Hematopoietic multipotent progenitor cell treated with erythropoietin and hydrocortisone succinate and interleukin-3 and kit ligand, for 4 days (in vitro differentiated cells): ENCODE measurements around the gene NAV2.
"Not testable (repeated sequence)": the region's sequence is repeated elsewhere in the genome, so short reads cannot be mapped to it uniquely, and the experiment has no call there.

Source experiments
- DNase-seq: peaks from one replicate; pipeline ENCODE4 v3.0.0-alpha.2; 2015

The NAV2 gene

GRCh38 chr11:19935507-19935906, 222.9 kb downstream of the NAV2 start:
- no peak for DNase-seq

- no peak for DNase-seq
Observed at GRCh38 chr11:19936461-19936860, 223.8 kb downstream of the NAV2 start.

GRCh38 chr11:19938169-19938856, 225.7 kb downstream of the NAV2 start:
- peak; percentile 79 for DNase-seq

- DNase-seq = no peak
Observed at GRCh38 chr11:19938866-19939265, 226.2 kb downstream of the NAV2 start.

GRCh38 chr11:19939415-19939929, 226.8 kb downstream of the NAV2 start:
- DNase-seq = no peak

GRCh38 chr11:19940831-19941230, 228.2 kb downstream of the NAV2 start:
- DNase-seq = no peak

GRCh38 chr11:19946681-19947080, 234.0 kb downstream of the NAV2 start:
- DNase-seq = no peak

GRCh38 chr11:19947537-19948114, 235.0 kb downstream of the NAV2 start:
- DNase-seq = no peak

GRCh38 chr11:19949606-19950005, 237.0 kb downstream of the NAV2 start:
- DNase-seq = no peak

GRCh38 chr11:19951558-19952115, 239.0 kb downstream of the NAV2 start:
- peak; percentile 78 for DNase-seq

GRCh38 chr11:19952116-19952605, 239.5 kb downstream of the NAV2 start:
- no peak for DNase-seq

GRCh38 chr11:19952911-19953310, 240.3 kb downstream of the NAV2 start:
- no peak for DNase-seq

GRCh38 chr11:19953336-19953735, 240.7 kb downstream of the NAV2 start:
- DNase-seq = no peak

- DNase-seq = peak; percentile 62
Observed at GRCh38 chr11:19953909-19954308, 241.3 kb downstream of the NAV2 start.

GRCh38 chr11:19954899-19955298, 242.3 kb downstream of the NAV2 start:
- DNase-seq = no peak

GRCh38 chr11:19955660-19956059, 243.0 kb downstream of the NAV2 start:
- DNase-seq = peak; percentile 23

GRCh38 chr11:19956228-19956627, 243.6 kb downstream of the NAV2 start:
- no peak for DNase-seq

- no peak for DNase-seq
Observed at GRCh38 chr11:19957294-19957943, 244.8 kb downstream of the NAV2 start.

GRCh38 chr11:19958204-19958603, 245.6 kb downstream of the NAV2 start:
- DNase-seq = no peak

GRCh38 chr11:19959210-19959609, 246.6 kb downstream of the NAV2 start:
- no peak for DNase-seq

- no peak for DNase-seq
Observed at GRCh38 chr11:19959648-19960059, 247.0 kb downstream of the NAV2 start.

GRCh38 chr11:19960410-19960809, 247.8 kb downstream of the NAV2 start:
- DNase-seq = not testable (repeated sequence)

- DNase-seq = no peak
Observed at GRCh38 chr11:19961225-19961624, 248.6 kb downstream of the NAV2 start.
